Trophoblast cell (in vitro differentiated cells and primary cell): Measurements from ENCODE around the gene HPSE2.

Experiments used
- DNase-seq, 2 donors: peaks; one replicate each; pipeline ENCODE4 v3.0.0-alpha.2; 2016
- H2AFZ ChIP-seq: 2 replicates; pipeline ENCODE4 v1.6.1; 2013; ENCODE audit warnings: low read length, moderate library complexity, mild to moderate bottlenecking; ENCODE audit not compliant: insufficient read depth, poor library complexity
- H2AK5ac ChIP-seq: 2 replicates; pipeline ENCODE4 v1.6.1; 2013; ENCODE audit warnings: mild to moderate bottlenecking, low read length
- H2BK120ac ChIP-seq: 2 replicates; pipeline ENCODE4 v1.6.1; 2013; ENCODE audit warnings: low read length, mild to moderate bottlenecking, moderate library complexity; ENCODE audit not compliant: insufficient read depth, poor library complexity
- H2BK12ac ChIP-seq: 2 replicates; pipeline ENCODE4 v1.6.1; 2013; ENCODE audit warnings: mild to moderate bottlenecking, low read length, moderate library complexity
- H2BK5ac ChIP-seq: 2 replicates; pipeline ENCODE4 v1.6.1; 2013; ENCODE audit warnings: low read length, low read depth, moderate library complexity, mild to moderate bottlenecking; ENCODE audit not compliant: poor library complexity
- H3K14ac ChIP-seq: 2 replicates; pipeline ENCODE4 v1.6.1; 2013; ENCODE audit warnings: mild to moderate bottlenecking, low read length
- H3K18ac ChIP-seq: 2 replicates; pipeline ENCODE4 v1.6.1; 2013; ENCODE audit warnings: mild to moderate bottlenecking, low read length
- H3K23ac ChIP-seq: 2 replicates; pipeline ENCODE4 v1.6.1; 2013; ENCODE audit warnings: low read length
- H3K27ac ChIP-seq: 2 replicates; pipeline ENCODE4 v1.5.1; 2013; ENCODE audit warnings: low read depth, mild to moderate bottlenecking, inconsistent platforms, low read length, moderate library complexity
- H3K27me3 ChIP-seq: 2 replicates; pipeline ENCODE4 v1.6.1; 2013; ENCODE audit warnings: inconsistent platforms, mild to moderate bottlenecking, low read length, moderate library complexity; ENCODE audit not compliant: insufficient read depth
- H3K36me3 ChIP-seq, 2 experiments: 1 replicate in 1 of 2; 2 replicates in 1 of 2; pipeline ENCODE4 v1.6.1; 2013; ENCODE audit warnings: low read length in 2 of 2, mild to moderate bottlenecking in 2 of 2, moderate library complexity in 1 of 2; ENCODE audit not compliant: insufficient read depth in 2 of 2, control insufficient read depth in 1 of 2
- H3K4ac ChIP-seq: 2 replicates; pipeline ENCODE4 v1.6.1; 2013; ENCODE audit warnings: low read depth, mild to moderate bottlenecking, low read length, moderate library complexity
- H3K4me1 ChIP-seq, 2 experiments: 1 replicate in 1 of 2; 2 replicates in 1 of 2; pipeline ENCODE4 v1.6.1; 2013; ENCODE audit warnings: low read length in 2 of 2, mild to moderate bottlenecking in 2 of 2, moderate library complexity in 1 of 2; ENCODE audit not compliant: insufficient read depth in 2 of 2, control insufficient read depth in 1 of 2
- H3K4me2 ChIP-seq: 2 replicates; pipeline ENCODE4 v1.6.1; 2013; ENCODE audit warnings: inconsistent platforms, mild to moderate bottlenecking, low read length, moderate library complexity
- H3K4me3 ChIP-seq: 2 replicates; pipeline ENCODE4 v1.5.1; 2013; ENCODE audit warnings: mild to moderate bottlenecking, low read depth, low read length, inconsistent platforms
- H3K79me1 ChIP-seq: one replicate; pipeline ENCODE4 v1.6.1; 2013; ENCODE audit warnings: low read length
- H3K79me2 ChIP-seq: 2 replicates; pipeline ENCODE4 v1.6.1; 2013; ENCODE audit warnings: low read length, mild to moderate bottlenecking; ENCODE audit not compliant: control insufficient read depth, insufficient read depth, poor library complexity
- H3K9ac ChIP-seq: 2 replicates; pipeline ENCODE4 v1.6.1; 2013; ENCODE audit warnings: mild to moderate bottlenecking, low read length
- H3K9me3 ChIP-seq: 2 replicates; pipeline ENCODE4 v1.6.1; 2013; ENCODE audit warnings: low read depth, mild to moderate bottlenecking, control low read depth, inconsistent platforms, low read length; ENCODE audit not compliant: insufficient read depth
- H4K12ac ChIP-seq: 2 replicates; pipeline ENCODE4 v1.6.1; 2013; ENCODE audit warnings: low read depth, mild to moderate bottlenecking, low read length, moderate library complexity
- H4K8ac ChIP-seq: 2 replicates; pipeline ENCODE4 v1.6.1; 2013; ENCODE audit warnings: low read depth, mild to moderate bottlenecking, low read length, moderate library complexity
- H4K91ac ChIP-seq: one replicate; pipeline ENCODE4 v1.6.1; 2013; ENCODE audit warnings: low read depth, mild to moderate bottlenecking, low read length, moderate library complexity
- WGBS: extraction: QIAGEN DNeasy Blood & Tissue Kit; methylation state at CpG from one replicate; pipeline ENCODE4 v1.1.7; 2013; ENCODE audit warnings: missing lambda C conversion rate; ENCODE audit not compliant: insufficient read length, insufficient coverage; ENCODE audit errors: extremely low coverage; 5-methylcytosine and 5-hydroxymethylcytosine counted together

HPSE2 gene

GRCh38 chr10:99123851-99124250, 111.8 kb downstream of the HPSE2 start:
- no CpG with 5 or more reads among the region's 5 CpGs for WGBS

GRCh38 chr10:99123336-99123735, 112.3 kb downstream of the HPSE2 start:
- Histone ChIP-seq H3K9me3 (peaks cover 14% of the 10 kb centered on the region), H2AK5ac (no peak overlapping the region), H3K27ac (no peak overlapping the region), H3K79me1 (no peaks in the 10 kb centered on the region), H4K12ac (no peak overlapping the region), H3K4ac (no peak overlapping the region), H2BK120ac (no peak overlapping the region), H3K27me3 (no peaks in the 10 kb centered on the region), H2AFZ (no peak overlapping the region), H3K79me2 (no peaks in the 10 kb centered on the region), H3K18ac (no peak overlapping the region), H4K8ac (no peak overlapping the region), H2BK5ac (no peak overlapping the region), H3K4me3 (no peak overlapping the region), H2BK12ac (no peak overlapping the region), H3K36me3 (peaks cover 0 to 2% of the 10 kb centered on the region in 2 experiments), H3K4me1 (no peaks in the 10 kb centered on the region), H4K91ac (no peak overlapping the region), H3K23ac (no peak overlapping the region), H3K14ac (no peak overlapping the region), H3K9ac (no peak overlapping the region), H3K4me2 (no peak overlapping the region)
- no CpG with 5 or more reads among the region's 3 CpGs for WGBS
- no peak for DNase-seq

More at GRCh38 chr10:99123851-99124250, 111.8 kb downstream of the HPSE2 start:
- no peak overlapping the region for H4K91ac ChIP-seq
- H3K14ac ChIP-seq, result no peak overlapping the region
- no peak overlapping the region for H2BK12ac ChIP-seq
- H3K27me3 ChIP-seq, result no peaks in the 10 kb centered on the region
- H3K27ac ChIP-seq, result no peak overlapping the region
- H3K79me2 ChIP-seq, result no peaks in the 10 kb centered on the region
- no peak overlapping the region for H2AFZ ChIP-seq
- H4K8ac ChIP-seq, result no peak overlapping the region
- H3K9me3 ChIP-seq, result peaks cover 14% of the 10 kb centered on the region
- no peaks in the 10 kb centered on the region for H3K79me1 ChIP-seq
- no peak overlapping the region for H3K4ac ChIP-seq
- H3K9ac ChIP-seq, result no peak overlapping the region
- no peak overlapping the region for H2BK120ac ChIP-seq
- no peak overlapping the region for H4K12ac ChIP-seq
- H3K36me3 ChIP-seq, result no peaks in the 10 kb centered on the region
- no peak overlapping the region for H2AK5ac ChIP-seq
- no peak overlapping the region for H3K18ac ChIP-seq
- no peak overlapping the region for H3K4me3 ChIP-seq
- no peak for DNase-seq
- H3K4me2 ChIP-seq, result no peak overlapping the region
- H3K23ac ChIP-seq, result no peak overlapping the region
- no peak overlapping the region for H2BK5ac ChIP-seq
- no peaks in the 10 kb centered on the region for H3K4me1 ChIP-seq

GRCh38 chr10:99119258-99119748, 116.3 kb downstream of the HPSE2 start:
- Histone ChIP-seq H4K12ac (no peak overlapping the region), H2AFZ (no peak overlapping the region), H2AK5ac (no peak overlapping the region), H2BK120ac (no peak overlapping the region), H3K27me3 (no peaks in the 10 kb centered on the region), H3K79me2 (no peaks in the 10 kb centered on the region), H3K4me3 (no peak overlapping the region), H3K18ac (no peak overlapping the region), H3K27ac (no peak overlapping the region), H3K4me2 (no peak overlapping the region), H3K9ac (no peak overlapping the region), H3K9me3 (peaks cover 7% of the 10 kb centered on the region), H3K23ac (no peak overlapping the region), H3K14ac (no peak overlapping the region), H2BK5ac (no peak overlapping the region), H3K79me1 (no peaks in the 10 kb centered on the region), H4K91ac (no peak overlapping the region), H3K36me3 (peaks cover 0 to 2% of the 10 kb centered on the region in 2 experiments), H3K4me1 (no peaks in the 10 kb centered on the region), H4K8ac (no peak overlapping the region), H3K4ac (no peak overlapping the region), H2BK12ac (no peak overlapping the region)
- DNase-seq, result no peak

- H3K79me2 ChIP-seq, result no peaks in the 10 kb centered on the region
- no peak overlapping the region for H2AK5ac ChIP-seq
- H2AFZ ChIP-seq, result no peak overlapping the region
- H3K9ac ChIP-seq, result no peak overlapping the region
- no peaks in the 10 kb centered on the region for H3K4me1 ChIP-seq
- H3K27me3 ChIP-seq, result no peaks in the 10 kb centered on the region
- H3K14ac ChIP-seq, result no peak overlapping the region
- no peak overlapping the region for H3K23ac ChIP-seq
- H4K91ac ChIP-seq, result no peak overlapping the region
- no peak overlapping the region for H3K27ac ChIP-seq
- no peak overlapping the region for H3K4me3 ChIP-seq
- no peak overlapping the region for H3K4ac ChIP-seq
- DNase-seq, result no peak
- no peak overlapping the region for H3K18ac ChIP-seq
- no peak overlapping the region for H2BK12ac ChIP-seq
- no peak overlapping the region for H3K4me2 ChIP-seq
- no peak overlapping the region for H4K12ac ChIP-seq
- no peaks in the 10 kb centered on the region for H3K79me1 ChIP-seq
- peaks cover 0 to 2% of the 10 kb centered on the region in 2 experiments for H3K36me3 ChIP-seq
- H3K9me3 ChIP-seq, result no peaks in the 10 kb centered on the region
- no peak overlapping the region for H2BK120ac ChIP-seq
- no peak overlapping the region for H4K8ac ChIP-seq
- no peak overlapping the region for H2BK5ac ChIP-seq
Measured at GRCh38 chr10:99115703-99116102, 119.9 kb downstream of the HPSE2 start.
